Measurements from ENCODE around the gene USP32. TPM values are rescaled to one million over a fixed set of nuclear protein-coding genes. Genes with fewer than 3 reads are reported as not detected.

Gene USP32
- total RNA-seq, 1 experiment from 2014 or later = 73.5 TPM

DNA sequence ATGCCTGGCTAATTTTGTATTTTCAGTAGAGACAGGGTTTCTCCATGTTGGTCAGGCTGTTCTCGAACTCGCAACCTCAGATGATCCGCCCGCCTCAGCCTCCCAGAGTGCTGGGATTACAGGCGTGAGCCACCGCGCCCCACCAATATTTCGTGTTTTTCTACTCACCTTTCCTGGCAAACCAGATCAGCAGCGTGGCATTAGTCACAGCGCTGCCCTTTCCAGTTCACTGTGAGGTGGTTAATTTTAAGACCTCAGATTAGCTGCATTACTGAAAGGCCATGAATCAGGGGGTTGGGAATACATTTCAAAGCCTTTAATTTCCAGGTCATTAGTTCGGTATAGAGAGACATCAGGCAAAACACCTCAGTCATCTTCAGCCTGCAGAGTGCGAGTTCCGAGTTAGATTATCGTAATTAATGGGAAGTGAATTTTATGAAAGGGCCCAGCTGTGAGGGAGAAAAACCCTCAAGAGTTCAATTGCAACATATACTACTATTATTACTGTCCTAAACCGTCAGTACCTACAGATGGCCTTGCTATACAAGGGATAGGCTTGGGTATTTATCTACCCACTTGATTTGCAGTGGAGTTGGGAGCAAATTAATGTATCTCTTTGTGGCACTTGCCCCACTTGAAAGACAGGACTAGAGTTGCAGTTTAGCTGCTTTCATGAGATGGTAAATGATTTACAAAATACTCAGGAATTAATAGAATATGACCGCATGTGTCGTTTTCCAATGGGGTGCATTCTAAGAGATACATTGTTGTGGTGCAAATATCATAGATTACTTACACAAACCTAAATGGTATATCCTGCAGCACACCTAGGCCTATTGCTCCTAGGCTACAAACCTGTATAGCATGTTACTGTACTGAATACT is 2.1 kb upstream of the USP32 start:
- Histone ChIP-seq H3K56ac (ENCODE audit: insufficient read length, low read depth, low read length) (no peak overlapping the region), H3K79me2 (ENCODE audit: insufficient read depth, low read length) (peaks cover 13% of the 10 kb centered on the region; the same call in 1 of the 2 replicates), H3K23ac (ENCODE audit: insufficient read length, low read depth, low read length) (no peak overlapping the region), H4K8ac (replicated peaks; ENCODE audit: insufficient read length, low read depth, low read length) (no peak overlapping the region), H3K23me2 (ENCODE audit: insufficient read length, low read depth, low read length, poor library complexity, severe bottlenecking) (peaks cover 10% of the 10 kb centered on the region), H2BK12ac (ENCODE audit: insufficient read length, low read depth, low read length) (no peak overlapping the region), H2AK5ac (ENCODE audit: insufficient read length, low read length) (no peak overlapping the region), H4K20me1 (ENCODE audit: control insufficient read depth, insufficient read depth, insufficient read length) (no peaks in the 10 kb centered on the region), H3K14ac (ENCODE audit: insufficient read depth, low read length) (no peak overlapping the region), H3K9me3 (ENCODE audit: control insufficient read depth, low read depth, low read length) (no peaks in the 10 kb centered on the region), H4K5ac (ENCODE audit: insufficient read length, low read depth, low read length) (no peak overlapping the region), H2BK20ac (ENCODE audit: low read depth, low read length, poor library complexity, severe bottlenecking) (no peak overlapping the region), H3K4me1 (ENCODE audit: insufficient read depth, low read length) (peaks cover 5% of the 10 kb centered on the region; the same call in 1 of the 2 replicates), H3K27ac (ENCODE audit: insufficient read length, low read depth, low read length) (no peak overlapping the region), H2AFZ (ENCODE audit: low read length) (no peak overlapping the region), H2BK15ac (ENCODE audit: low read depth, low read length) (no peak overlapping the region), H3K9ac (ENCODE audit: extremely low read depth, insufficient read length, low read length) (no peak overlapping the region), H3T11ph (ENCODE audit: low read length) (no peak overlapping the region), H3K4ac (ENCODE audit: low read depth, low read length) (no peak overlapping the region), H4K91ac (ENCODE audit: insufficient read length, low read depth, low read length) (no peak overlapping the region), H3K79me1 (ENCODE audit: insufficient read depth, low read depth, low read length, poor library complexity, severe bottlenecking) (no peaks in the 10 kb centered on the region), H2BK120ac (ENCODE audit: low read depth, low read length, poor library complexity, severe bottlenecking) (no peak overlapping the region), H3K4me2 (ENCODE audit: insufficient read depth, insufficient read length, low read length) (no peak overlapping the region), H3K18ac (ENCODE audit: insufficient read length, low read depth, low read length) (no peak overlapping the region), H2BK5ac (ENCODE audit: insufficient read length, low read length) (no peak overlapping the region), H3K27me3 (ENCODE audit: insufficient read depth, low read length) (no peaks in the 10 kb centered on the region)
- no peaks in the 10 kb centered on the region for H3K36me3 Mint-ChIP-seq (ENCODE audit: insufficient read depth in 1 of 3, low read depth in 3 of 3)
- peak overlapping the region in 1 of 3 experiments; percentile 40; a peak in 1 of 7 replicates for H3K27ac Mint-ChIP-seq
- WGBS (ENCODE audit: extremely low coverage, insufficient read length, low lambda C conversion rate) = no CpG with 5 or more reads among the region's 17 CpGs
- DNase-seq = no peak
- H3K9me3 Mint-ChIP-seq = no peaks in the 10 kb centered on the region
- no peak for TF ChIP-seq CTCF (conservative IDR thresholded peaks at IDR 0.05)
- H3K4me3 Mint-ChIP-seq = peak overlapping the region; percentile 27 to 60; a peak in 3 of 5 replicates
- H3K27me3 Mint-ChIP-seq (ENCODE audit: low read depth) = no peaks in the 10 kb centered on the region
- H3K4me1 Mint-ChIP-seq = peaks cover 20 to 23% of the 10 kb centered on the region in 2 experiments
